HG03025 (cell line): Measurements from ENCODE around the gene TMEM121B.

Experiments used
- ATAC-seq: cut with Tn5 transposase; IDR thresholded peaks from one replicate; pipeline ENCODE4 v1.9.1; 2021; ENCODE audit warnings: mild to moderate bottlenecking, moderate library complexity; ENCODE audit not compliant: unreplicated experiment, low FRiP score

TMEM121B gene

GRCh38 chr22:17113600-17113999 is 7.6 kb downstream of the TMEM121B start:
- ATAC-seq: no peak

GRCh38 chr22:17112491-17113042 is 8.6 kb downstream of the TMEM121B start:
- no peak for ATAC-seq

GRCh38 chr22:17110791-17111550 is 10.2 kb downstream of the TMEM121B start:
- no peak for ATAC-seq

- no peak for ATAC-seq
Measured at GRCh38 chr22:17109976-17110375, 11.2 kb downstream of the TMEM121B start.

GRCh38 chr22:17109113-17109865 is 11.9 kb downstream of the TMEM121B start:
- no peak for ATAC-seq

GRCh38 chr22:17108256-17109112 is 12.7 kb downstream of the TMEM121B start:
- no peak for ATAC-seq

GRCh38 chr22:17107547-17107810 is 13.7 kb downstream of the TMEM121B start:
- ATAC-seq: no peak

GRCh38 chr22:17106785-17107546 is 14.2 kb downstream of the TMEM121B start:
- ATAC-seq: no peak

- no peak for ATAC-seq
Measured at GRCh38 chr22:17106161-17106784, 14.9 kb downstream of the TMEM121B start.

- no peak for ATAC-seq
Measured at GRCh38 chr22:17105143-17106129, 15.7 kb downstream of the TMEM121B start.

- ATAC-seq: no peak
Measured at GRCh38 chr22:17104336-17104935, 16.7 kb downstream of the TMEM121B start.

- no peak for ATAC-seq
Measured at GRCh38 chr22:17103351-17103750, 17.8 kb downstream of the TMEM121B start.

- no peak for ATAC-seq
Measured at GRCh38 chr22:17102297-17102667, 18.9 kb downstream of the TMEM121B start.

GRCh38 chr22:17101475-17102296 is 19.5 kb downstream of the TMEM121B start:
- ATAC-seq: no peak

- no peak for ATAC-seq
Measured at GRCh38 chr22:17100621-17101020, 20.5 kb downstream of the TMEM121B start.

- no peak for ATAC-seq
Measured at GRCh38 chr22:17098379-17098819, 22.8 kb downstream of the TMEM121B start.

GRCh38 chr22:17097701-17098100 is 23.5 kb downstream of the TMEM121B start:
- ATAC-seq: no peak
